ENCODE data around the gene CD22.
"Not testable (repeated sequence)": the region's sequence is repeated elsewhere in the genome, so short reads cannot be mapped to it uniquely, and the experiment has no call there.

The CD22 gene

GRCh38 chr19:35328851-35329285, at the start of gene CD22:
CD22 (plus strand) TSS chr19:35329187; CDS start chr19:35332041, 2,854 bp downstream.
- no peak within 1 kb of the TSS for H3K27ac ChIP-seq
- no peak for TF ChIP-seq CTCF (conservative IDR thresholded peaks at IDR 0.05)

GRCh38 chr19:35279374-35279773, 49.6 kb upstream of the CD22 start:
- no peak for TF ChIP-seq CTCF (conservative IDR thresholded peaks at IDR 0.05)

GRCh38 chr19:35279985-35280821, 48.8 kb upstream of the CD22 start:
- H3K27ac ChIP-seq = no peak overlapping the region
- TF ChIP-seq CTCF (conservative IDR thresholded peaks at IDR 0.05) = no peak

More at GRCh38 chr19:35279374-35279773, 49.6 kb upstream of the CD22 start:
- no peak overlapping the region for H3K27ac ChIP-seq

GRCh38 chr19:35281303-35281702, 47.7 kb upstream of the CD22 start:
- H3K27ac ChIP-seq = no peak overlapping the region
- TF ChIP-seq CTCF (conservative IDR thresholded peaks at IDR 0.05) = no peak

GRCh38 chr19:35284153-35285094, 44.6 kb upstream of the CD22 start:
- no peak overlapping the region for H3K27ac ChIP-seq
- TF ChIP-seq CTCF (conservative IDR thresholded peaks at IDR 0.05) = no peak

GRCh38 chr19:35285095-35285449, 43.9 kb upstream of the CD22 start:
- H3K27ac ChIP-seq = no peak overlapping the region
- no peak for TF ChIP-seq CTCF (conservative IDR thresholded peaks at IDR 0.05)

GRCh38 chr19:35285465-35285864, 43.5 kb upstream of the CD22 start:
- not testable (repeated sequence) for H3K27ac ChIP-seq

GRCh38 chr19:35286101-35286500, 42.9 kb upstream of the CD22 start:
- H3K27ac ChIP-seq = not testable (repeated sequence)
